Measurements from ENCODE around the gene PIEZO2.
"Not testable (repeated sequence)": the region's sequence is repeated elsewhere in the genome, so short reads cannot be mapped to it uniquely, and the experiment has no call there.

The PIEZO2 gene

GRCh38 chr18:10930076-10930475 lies 219.3 kb downstream of the PIEZO2 start:
- no peak for DNase-seq

DNA sequence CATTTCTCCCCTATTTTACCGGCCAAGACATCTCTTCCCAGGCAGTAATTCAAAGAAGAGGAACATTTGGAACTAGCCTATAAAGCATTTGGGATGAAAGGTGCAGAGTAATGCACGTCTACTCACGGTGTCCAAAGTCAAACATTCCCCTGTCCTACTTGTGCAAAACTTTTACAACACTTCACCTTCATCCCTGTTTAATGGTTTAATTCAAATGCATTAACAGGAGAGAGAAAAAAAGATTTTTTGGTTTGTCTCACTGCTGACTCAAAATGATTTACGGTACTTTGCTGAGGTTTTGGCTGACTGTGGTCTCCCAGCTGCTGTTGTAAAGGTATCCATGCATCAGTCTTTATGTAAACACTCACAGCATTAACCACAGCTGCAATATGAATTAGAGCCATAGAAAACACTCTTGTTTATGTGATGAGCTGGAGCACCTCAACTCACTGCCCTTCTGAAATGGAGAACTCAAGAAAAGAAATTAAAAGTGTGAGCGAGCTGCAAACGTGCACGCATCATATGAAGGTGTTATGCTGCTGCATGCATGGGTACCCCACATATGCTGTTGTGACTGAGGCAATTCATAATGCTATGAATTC lies 220.5 kb downstream of the PIEZO2 start:
- DNase-seq = no peak

DNA sequence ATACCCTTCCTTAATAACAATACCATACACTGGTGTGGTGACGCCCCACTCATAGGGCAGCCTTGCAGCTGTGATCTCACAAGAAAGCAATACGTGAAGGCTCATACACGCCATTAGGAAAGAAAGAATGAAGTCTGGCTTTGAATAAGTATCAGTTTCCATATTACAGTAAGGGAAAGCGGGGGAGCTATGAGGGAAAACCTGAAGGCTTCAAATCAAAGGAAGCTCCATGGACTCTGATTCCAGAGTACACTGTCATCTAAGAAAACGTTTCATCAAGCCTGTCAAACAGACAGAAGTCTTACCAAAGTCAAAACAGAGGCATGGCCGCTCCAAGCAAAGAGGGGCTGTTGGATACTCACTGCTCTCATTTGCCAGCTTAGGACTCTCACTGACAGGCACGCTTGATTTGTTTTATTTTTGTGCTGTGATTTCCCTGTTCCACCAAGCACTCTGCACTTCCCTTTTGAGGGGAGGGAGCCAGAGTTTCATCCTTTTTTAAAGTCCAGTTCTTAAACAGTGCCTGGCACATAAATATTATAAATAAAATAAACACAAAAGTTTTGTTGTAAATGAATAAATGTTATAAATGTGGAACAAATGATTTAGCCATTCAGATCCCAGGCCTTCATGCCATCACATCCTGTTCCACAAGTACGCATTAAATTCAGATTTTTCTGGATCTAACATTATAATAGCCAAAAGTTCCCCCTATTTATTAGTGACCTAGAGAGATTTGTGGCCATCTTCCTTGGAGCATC lies 221.2 kb downstream of the PIEZO2 start:
- no peak for DNase-seq

DNA sequence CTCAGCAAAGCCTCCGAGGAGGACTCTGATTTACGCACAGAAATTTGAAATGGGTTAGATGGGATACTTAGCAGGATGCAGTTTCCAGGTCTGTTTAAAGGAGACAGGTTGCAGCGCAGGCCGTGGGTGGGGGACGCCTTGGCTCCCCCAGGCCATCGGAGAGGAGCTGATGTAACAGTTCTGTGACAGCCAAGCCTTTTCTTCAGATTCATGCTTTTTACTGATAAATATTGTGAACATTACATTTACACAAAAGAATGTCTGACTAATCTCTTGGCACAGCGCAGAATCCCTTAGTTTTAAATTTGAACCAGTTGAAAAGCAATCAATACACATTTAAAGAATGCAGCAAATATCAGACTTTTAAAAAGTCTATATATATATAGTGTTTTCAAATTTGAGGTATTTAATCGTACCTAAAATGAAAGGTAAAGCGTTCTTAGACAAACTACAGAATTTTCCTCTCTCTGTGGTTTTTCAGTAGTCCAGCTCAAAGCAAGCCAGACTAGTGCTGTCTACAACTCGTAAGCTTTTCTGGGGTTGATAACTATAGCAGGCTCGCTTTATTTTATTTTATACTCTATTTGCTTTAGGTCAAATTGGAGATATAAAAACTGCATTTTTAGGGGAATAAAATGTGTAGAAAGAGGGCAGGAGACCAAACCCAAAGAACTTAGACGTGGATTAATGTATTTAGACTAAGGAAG lies 221.9 kb downstream of the PIEZO2 start:
- DNase-seq = no peak

DNA sequence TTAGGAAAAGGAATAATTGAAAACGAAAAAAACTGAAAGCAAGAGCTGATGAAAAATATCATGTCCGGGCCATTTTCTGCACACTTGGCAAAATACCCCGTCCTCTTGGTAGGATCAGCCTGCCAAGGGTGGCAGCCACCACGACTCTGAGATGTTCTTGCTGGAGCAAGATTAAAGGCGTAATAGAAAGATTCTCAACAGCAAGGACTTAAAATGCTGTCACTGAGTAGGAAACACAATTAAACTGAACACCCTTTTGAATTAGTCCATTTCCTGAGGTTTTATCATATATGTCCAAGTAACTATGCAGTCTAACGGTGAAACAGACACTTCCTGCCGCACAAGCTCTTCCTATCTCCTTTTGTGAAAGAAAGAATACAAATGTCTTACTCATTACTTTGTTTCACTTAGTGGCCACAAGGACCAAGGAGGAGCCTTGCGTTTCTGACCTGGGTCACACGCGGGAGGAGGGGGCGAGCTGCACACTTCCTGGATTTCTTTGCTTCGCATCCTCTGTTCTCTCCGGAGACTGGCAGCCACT lies 222.7 kb downstream of the PIEZO2 start:
- no peak for DNase-seq

GRCh38 chr18:10924290-10924689 lies 225.1 kb downstream of the PIEZO2 start:
- no peak for DNase-seq

- no peak for DNase-seq
These were observed 225.8 kb downstream of the PIEZO2 start for GRCh38 chr18:10923551-10924070.

DNA sequence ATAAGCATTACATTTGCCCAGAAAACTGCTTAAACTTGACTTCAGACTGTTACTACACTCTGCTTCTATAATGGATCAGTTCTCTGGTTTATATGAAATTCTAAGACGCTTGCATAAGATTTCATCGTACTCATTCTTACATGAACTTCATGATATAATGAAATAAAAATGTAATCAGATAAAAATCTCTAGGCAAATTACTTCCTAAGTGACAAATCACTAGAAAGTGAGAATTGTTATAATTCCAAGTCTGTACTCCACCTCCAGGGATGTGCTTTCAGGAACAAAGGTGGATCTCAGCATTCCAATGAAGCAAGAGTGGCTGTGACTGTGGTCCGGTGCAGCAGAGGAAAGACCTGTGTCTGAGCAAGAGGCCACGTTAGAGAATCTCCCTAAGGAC lies 226.2 kb downstream of the PIEZO2 start:
- no peak for DNase-seq

DNA sequence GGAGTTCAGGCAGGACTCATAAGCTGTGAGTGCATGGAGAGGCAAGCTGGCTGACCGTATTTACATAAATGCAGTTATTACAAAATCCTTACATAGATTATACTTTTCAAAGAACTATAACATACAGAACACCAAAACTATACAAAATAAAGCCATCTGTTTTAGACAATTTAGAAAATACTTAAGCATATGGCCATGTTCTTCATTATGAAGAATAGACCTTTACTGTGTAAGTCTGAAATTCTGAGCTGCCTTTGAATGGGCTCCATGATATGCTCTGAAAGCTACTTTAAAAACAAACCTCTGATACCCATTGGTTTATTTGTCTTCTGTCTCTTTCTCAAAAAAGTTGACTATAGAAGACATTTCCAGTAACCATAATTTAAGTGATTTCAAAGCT lies 226.7 kb downstream of the PIEZO2 start:
- not testable (repeated sequence) for DNase-seq

GRCh38 chr18:10920309-10920708 lies 229.1 kb downstream of the PIEZO2 start:
- not testable (repeated sequence) for DNase-seq

- DNase-seq = no peak
These were observed 229.5 kb downstream of the PIEZO2 start for GRCh38 chr18:10919851-10920250.

DNA sequence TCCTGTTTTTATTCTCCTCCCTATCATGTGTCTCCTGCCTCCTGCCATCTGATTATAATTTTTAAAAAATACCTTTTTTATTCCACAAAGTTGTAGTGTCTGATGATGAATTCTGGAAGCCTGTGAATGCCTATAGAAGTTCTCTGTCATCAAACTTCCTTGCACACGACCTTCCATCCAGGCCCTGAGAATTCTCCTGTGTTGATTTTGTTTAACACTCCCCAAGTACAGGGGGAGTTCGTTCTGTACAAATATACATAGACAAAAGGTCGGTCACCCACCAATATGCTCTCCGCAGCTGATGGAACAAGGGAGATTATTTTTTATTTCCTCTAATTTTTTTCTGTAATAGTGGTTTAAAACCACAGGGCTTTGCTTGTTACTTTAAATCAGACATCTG lies 232.5 kb downstream of the PIEZO2 start:
- no peak for DNase-seq

- DNase-seq = no peak
These were observed 233.0 kb downstream of the PIEZO2 start for GRCh38 chr18:10916387-10916786.

DNA sequence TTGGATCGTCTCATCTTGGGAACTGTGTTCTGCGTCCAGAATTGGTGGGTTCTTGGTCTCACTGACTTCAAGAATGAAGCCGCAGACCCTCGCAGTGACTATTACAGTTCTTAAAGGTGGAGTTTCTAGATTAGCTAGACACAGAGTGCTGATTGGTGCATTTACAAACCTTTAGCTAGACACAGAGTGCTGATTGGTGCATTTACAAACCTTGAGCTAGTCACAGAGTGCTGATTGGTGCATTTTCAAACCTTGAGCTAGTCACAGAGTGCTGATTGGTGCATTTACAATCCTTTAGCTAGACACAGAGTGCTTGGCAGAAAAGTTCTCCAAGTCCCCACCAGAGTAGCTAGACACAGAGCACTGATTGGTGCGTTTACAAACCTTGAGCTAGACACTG lies 233.6 kb downstream of the PIEZO2 start:
- not testable (repeated sequence) for DNase-seq

DNA sequence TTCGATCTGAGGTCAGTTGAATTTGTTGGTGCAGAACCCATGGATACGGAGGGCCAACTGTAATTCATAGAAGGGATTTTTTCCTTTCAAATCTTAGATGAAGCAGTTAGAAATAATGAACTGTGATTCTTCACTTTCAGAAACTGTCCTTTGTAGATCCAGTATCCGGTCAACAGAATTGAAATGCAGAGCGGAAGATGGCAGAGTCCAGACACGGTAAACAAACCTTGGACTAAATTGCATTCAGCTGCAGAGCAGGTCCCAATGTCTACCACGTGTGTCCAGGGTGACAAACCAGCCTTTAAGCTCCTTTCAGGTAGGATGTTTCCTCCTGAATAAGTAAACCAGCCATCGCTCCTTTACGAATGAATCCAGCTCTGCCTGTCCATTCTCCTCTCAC lies 234.8 kb downstream of the PIEZO2 start:
- DNase-seq = not testable (repeated sequence)

DNA sequence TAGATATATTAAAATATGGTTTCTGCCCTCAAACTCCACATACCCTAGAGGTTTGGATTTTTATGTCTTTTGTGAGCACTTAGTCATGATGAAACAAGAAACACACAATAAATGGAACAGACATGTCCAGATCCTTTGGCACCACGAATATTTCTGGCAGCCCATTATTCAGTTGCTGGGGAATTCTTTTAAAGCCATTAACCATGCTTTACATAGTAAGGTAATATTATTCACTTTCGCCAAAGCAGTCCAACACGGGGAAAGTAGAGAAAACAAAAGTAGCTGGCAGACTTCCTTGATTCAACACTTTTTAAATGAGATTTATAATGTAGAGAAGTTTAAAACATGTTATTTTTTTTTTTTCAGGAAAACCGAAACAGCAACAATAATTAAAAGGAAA lies 235.4 kb downstream of the PIEZO2 start:
- DNase-seq = no peak

DNA sequence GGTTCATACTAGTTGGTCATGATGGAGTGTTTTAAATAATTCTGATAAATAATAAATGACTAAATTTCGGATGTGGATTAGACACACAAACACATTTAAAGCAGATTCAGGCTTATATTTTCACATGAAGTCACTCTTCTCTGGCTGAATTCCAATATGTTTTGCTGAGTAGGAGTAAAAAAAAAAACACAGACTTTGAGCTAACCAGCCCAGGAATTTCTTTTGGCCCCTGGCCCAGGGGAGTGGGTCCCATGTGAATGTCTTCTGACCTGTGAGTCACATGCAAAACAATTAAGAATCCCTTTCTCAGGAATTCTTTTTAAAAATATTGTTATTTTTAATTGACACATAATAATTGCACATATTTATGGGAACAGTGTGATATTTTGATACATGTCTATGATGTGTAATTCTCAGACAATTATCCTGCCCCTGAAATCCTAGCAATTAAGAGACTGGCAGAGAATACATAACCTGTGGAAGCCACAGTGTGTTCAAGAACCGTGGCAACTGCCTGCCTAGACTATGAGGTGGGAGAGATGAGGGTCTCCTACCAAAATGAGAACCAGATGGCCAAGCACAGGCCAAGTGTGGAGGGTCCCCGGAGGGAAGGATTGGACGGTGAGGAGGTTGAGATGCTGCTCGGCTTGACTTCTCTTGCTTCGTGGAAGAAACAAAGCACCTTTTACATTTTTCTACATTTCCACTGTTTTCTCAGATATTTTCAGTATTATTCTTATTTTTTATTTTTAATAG lies 236.4 kb downstream of the PIEZO2 start:
- no peak for DNase-seq

- no peak for DNase-seq
These were observed 239.6 kb downstream of the PIEZO2 start for GRCh38 chr18:10909724-10910123.

- no peak for DNase-seq
These were observed 240.6 kb downstream of the PIEZO2 start for GRCh38 chr18:10908760-10909159.

DNA sequence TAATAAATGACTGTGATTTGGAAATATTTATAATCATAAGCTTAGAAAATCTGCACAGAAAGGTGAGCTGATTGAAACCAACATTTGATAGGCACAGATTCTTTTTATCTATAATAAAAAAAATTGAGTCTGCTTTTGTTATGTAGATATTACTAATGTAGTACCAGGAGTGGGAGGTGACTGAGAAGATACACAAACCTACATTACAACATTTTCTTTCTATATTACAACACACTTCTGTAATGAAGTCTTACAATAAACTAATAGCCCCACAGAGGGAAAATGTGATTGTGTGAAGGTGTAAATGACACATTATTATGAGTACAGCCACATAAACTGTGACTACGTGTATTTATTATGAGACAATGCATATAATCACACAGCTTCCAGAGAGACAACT lies 241.6 kb downstream of the PIEZO2 start:
- DNase-seq = no peak

- DNase-seq = no peak
These were observed 248.0 kb downstream of the PIEZO2 start for GRCh38 chr18:10901329-10901728.

Measured in anterior cingulate cortex (tissue), 58 donors.